Subcutaneous adipose tissue (tissue), 4 donors: ENCODE measurements around the gene CETP. TPM values are rescaled to one million over a fixed set of nuclear protein-coding genes. Genes with fewer than 3 reads are reported as not detected.

Experiments
- CTCF ChIP-seq: fragments of 450-650 bp; IDR thresholded peaks from one replicate; pipeline ENCODE4 v1.5.1; 2016; ENCODE audit warnings: low read depth, mild to moderate bottlenecking, control low read depth, antibody characterized with exemption, moderate library complexity
- total RNA-seq, 4 donors: library from RNA; depleted of rRNA; stranded (reverse); fragments of >200 nt; gene quantifications; one replicate each; pipeline ENCODE4 v1.1.0, GENCODE V29; 2016

CETP gene
- total RNA-seq, 4 donors from 2014 or later = 2.4 to 14.9 TPM; not detected in 2

- no peak for TF ChIP-seq CTCF
These were observed 18.4 kb downstream of the CETP start for GRCh38 chr16:56980201-56980535.

DNA sequence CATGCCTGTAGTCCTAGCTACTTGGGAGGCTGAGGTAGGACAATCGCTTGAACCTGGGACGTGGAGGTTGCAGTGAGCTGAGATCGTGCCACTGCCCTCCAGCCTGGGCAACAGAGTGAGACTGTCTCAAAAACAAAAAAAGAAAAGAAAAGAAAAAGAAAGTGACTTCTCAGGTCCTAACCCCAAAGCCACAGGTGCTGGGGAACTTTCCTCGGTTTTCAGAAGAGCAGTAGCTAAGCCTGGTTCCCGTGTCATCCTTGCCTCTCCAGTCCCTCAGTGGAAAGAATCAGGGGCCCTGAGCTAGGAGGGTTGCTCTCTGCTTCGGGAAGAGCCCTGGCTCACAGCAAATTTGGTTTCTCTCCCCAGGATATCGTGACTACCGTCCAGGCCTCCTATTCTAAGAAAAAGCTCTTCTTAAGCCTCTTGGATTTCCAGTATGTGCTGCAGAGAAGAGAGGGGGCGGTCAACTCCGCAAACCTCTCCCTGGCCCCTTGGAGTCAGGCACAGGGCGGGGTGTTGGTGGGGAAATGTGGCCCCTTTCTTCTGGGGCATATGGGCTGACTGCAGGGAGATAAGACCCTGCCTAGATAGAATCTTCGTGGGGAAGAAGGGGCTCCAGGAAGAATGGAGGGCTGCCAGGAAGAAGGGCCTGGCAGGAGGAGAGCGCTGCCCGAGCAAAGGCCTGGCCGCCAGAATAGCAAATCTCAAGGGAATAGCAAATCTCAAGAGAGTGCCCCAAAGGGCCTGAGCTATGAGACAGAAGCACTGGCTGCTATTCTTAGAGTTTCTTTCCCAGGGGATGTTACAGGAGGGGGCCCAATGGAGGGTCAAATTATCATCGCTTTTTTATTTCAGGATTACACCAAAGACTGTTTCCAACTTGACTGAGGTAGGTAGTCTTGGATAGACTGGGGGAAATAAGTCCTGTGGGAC lies 19.3 kb downstream of the CETP start:
- TF ChIP-seq CTCF = no peak

- TF ChIP-seq CTCF = no peak
These were observed 20.1 kb downstream of the CETP start for GRCh38 chr16:56981729-56982271.

DNA sequence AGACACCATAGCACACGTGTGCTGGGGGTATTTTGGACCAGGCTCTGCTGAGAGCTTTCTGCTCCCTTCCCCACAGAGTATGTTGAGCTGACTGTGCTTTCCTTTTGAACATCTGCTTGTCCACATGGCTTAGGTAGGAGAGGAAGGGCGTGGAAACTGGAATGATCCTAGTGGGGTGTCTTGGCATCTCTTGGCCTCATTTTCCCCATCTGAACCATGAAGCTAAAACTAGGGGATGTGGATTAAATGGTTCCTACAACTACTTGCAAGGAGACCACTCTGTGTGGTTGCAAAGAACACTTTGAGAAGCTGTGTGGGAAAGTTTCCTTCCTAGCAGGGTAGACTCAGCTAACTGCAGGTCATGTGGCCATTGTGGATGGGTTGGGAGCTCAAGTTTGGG lies 20.9 kb downstream of the CETP start:
- TF ChIP-seq CTCF = no peak

GRCh38 chr16:56983211-56983751 lies 21.5 kb downstream of the CETP start:
- TF ChIP-seq CTCF = no peak

DNA sequence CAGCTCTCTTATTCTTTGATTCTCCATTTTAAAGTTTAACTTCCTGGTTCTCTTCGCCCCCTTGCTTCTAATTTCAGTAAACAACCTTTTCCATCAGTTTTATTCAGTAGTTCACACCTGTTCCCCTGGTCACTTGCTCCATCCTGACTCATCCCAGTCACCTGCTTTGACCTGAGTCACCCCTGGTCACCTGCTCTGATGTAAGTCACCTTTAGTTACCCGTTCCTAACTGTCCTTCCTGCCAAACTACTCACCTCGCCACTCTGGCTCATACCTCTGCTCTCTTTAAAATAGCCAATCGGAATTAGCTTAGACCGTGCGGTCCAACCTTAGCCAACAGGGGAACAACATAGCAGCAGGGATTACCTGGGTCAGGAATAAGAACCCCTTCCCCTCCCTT lies 22.9 kb downstream of the CETP start:
- no peak for TF ChIP-seq CTCF

GRCh38 chr16:56985288-56985961 lies 23.7 kb downstream of the CETP start:
- no peak for TF ChIP-seq CTCF
